ENCODE results near the gene GJA1. TPM values are rescaled to one million over a fixed set of nuclear protein-coding genes. Genes with fewer than 3 reads are reported as not detected.
"Not testable (repeated sequence)": the region's sequence is repeated elsewhere in the genome, so short reads cannot be mapped to it uniquely, and the experiment has no call there.

GJA1 gene
- total and polyA plus RNA-seq, 4 donors: 0.32 to 2.8 (median 1.9) TPM

DNA sequence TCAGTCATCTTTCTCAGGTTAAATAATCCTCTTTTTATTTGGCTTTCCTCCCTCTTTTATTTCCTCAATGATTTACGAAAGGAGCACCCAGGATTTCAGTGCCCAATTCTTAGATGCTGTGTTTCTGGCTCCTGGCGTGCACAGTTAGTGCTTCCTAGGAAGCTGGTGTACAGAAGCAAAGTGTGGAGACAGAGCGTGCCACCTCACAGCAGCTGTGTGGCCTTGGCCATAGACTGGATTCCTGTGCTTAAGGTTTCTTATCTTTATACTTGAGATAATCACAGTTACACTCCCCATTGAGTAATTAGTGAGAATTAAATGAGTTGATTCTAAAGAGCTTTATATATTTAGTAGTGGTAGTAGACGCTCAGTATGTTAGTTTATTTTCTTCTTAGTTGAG lies 39.7 kb upstream of the GJA1 start:
- no peaks in the 10 kb centered on the region for H3K9me3 ChIP-seq (ENCODE audit: control insufficient read depth in 4 of 4, low read length in 3 of 4)
- H3K27me3 ChIP-seq (ENCODE audit: control insufficient read depth in 4 of 4, insufficient read depth in 4 of 4, low read length in 3 of 4): peaks cover 0 to 7% (median 0%) of the 10 kb centered on the region in 4 donors
- H3K36me3 ChIP-seq (ENCODE audit: control insufficient read depth in 4 of 4, insufficient read depth in 3 of 4, low read depth in 1 of 4, low read length in 3 of 4): no peaks in the 10 kb centered on the region
- no peak overlapping the region for H3K4me3 ChIP-seq (ENCODE audit: low read depth in 1 of 3, low read length in 3 of 3)
- no peak overlapping the region for H3K9ac ChIP-seq (ENCODE audit: low read depth in 1 of 2, low read length in 2 of 2)
- no peak overlapping the region for H3K27ac ChIP-seq (ENCODE audit: low read depth in 1 of 2, low read length in 2 of 2)
- TF ChIP-seq FOXA2 (IDR thresholded peaks at IDR 0.05): no peak
- TF ChIP-seq, protein P1, sequence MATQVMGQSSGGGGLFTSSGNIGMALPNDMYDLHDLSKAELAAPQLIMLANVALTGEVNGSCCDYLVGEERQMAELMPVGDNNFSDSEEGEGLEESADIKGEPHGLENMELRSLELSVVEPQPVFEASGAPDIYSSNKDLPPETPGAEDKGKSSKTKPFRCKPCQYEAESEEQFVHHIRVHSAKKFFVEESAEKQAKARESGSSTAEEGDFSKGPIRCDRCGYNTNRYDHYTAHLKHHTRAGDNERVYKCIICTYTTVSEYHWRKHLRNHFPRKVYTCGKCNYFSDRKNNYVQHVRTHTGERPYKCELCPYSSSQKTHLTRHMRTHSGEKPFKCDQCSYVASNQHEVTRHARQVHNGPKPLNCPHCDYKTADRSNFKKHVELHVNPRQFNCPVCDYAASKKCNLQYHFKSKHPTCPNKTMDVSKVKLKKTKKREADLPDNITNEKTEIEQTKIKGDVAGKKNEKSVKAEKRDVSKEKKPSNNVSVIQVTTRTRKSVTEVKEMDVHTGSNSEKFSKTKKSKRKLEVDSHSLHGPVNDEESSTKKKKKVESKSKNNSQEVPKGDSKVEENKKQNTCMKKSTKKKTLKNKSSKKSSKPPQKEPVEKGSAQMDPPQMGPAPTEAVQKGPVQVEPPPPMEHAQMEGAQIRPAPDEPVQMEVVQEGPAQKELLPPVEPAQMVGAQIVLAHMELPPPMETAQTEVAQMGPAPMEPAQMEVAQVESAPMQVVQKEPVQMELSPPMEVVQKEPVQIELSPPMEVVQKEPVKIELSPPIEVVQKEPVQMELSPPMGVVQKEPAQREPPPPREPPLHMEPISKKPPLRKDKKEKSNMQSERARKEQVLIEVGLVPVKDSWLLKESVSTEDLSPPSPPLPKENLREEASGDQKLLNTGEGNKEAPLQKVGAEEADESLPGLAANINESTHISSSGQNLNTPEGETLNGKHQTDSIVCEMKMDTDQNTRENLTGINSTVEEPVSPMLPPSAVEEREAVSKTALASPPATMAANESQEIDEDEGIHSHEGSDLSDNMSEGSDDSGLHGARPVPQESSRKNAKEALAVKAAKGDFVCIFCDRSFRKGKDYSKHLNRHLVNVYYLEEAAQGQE (IDR thresholded peaks at IDR 0.05): no peak
- no peak for TF ChIP-seq NR2F2 (IDR thresholded peaks at IDR 0.05)
- no peak for TF ChIP-seq HNF4A (conservative IDR thresholded peaks at IDR 0.05)
- no peak for TF ChIP-seq YY1 (IDR thresholded peaks at IDR 0.05)
- no peak for TF ChIP-seq RXRA (IDR thresholded peaks at IDR 0.05)
- TF ChIP-seq RAD21 (IDR thresholded peaks at IDR 0.05): no peak
- TF ChIP-seq FOXA1 (IDR thresholded peaks at IDR 0.05): no peak
- no peak for TF ChIP-seq HNF4G (IDR thresholded peaks at IDR 0.05)
- TF ChIP-seq, protein P2, sequence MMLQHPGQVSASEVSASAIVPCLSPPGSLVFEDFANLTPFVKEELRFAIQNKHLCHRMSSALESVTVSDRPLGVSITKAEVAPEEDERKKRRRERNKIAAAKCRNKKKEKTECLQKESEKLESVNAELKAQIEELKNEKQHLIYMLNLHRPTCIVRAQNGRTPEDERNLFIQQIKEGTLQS (IDR thresholded peaks at IDR 0.05): no peak
- TF ChIP-seq, protein P3, sequence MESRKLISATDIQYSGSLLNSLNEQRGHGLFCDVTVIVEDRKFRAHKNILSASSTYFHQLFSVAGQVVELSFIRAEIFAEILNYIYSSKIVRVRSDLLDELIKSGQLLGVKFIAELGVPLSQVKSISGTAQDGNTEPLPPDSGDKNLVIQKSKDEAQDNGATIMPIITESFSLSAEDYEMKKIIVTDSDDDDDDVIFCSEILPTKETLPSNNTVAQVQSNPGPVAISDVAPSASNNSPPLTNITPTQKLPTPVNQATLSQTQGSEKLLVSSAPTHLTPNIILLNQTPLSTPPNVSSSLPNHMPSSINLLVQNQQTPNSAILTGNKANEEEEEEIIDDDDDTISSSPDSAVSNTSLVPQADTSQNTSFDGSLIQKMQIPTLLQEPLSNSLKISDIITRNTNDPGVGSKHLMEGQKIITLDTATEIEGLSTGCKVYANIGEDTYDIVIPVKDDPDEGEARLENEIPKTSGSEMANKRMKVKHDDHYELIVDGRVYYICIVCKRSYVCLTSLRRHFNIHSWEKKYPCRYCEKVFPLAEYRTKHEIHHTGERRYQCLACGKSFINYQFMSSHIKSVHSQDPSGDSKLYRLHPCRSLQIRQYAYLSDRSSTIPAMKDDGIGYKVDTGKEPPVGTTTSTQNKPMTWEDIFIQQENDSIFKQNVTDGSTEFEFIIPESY (IDR thresholded peaks at IDR 0.05): no peak
- no peak for TF ChIP-seq SP1 (IDR thresholded peaks at IDR 0.05)
- TF ChIP-seq GABPA (IDR thresholded peaks at IDR 0.05 in 1 of 2, conservative IDR thresholded peaks at IDR 0.05 in 1 of 2): no peak
- no peak for TF ChIP-seq TAF1 (conservative IDR thresholded peaks at IDR 0.05)
- TF ChIP-seq, protein P4, sequence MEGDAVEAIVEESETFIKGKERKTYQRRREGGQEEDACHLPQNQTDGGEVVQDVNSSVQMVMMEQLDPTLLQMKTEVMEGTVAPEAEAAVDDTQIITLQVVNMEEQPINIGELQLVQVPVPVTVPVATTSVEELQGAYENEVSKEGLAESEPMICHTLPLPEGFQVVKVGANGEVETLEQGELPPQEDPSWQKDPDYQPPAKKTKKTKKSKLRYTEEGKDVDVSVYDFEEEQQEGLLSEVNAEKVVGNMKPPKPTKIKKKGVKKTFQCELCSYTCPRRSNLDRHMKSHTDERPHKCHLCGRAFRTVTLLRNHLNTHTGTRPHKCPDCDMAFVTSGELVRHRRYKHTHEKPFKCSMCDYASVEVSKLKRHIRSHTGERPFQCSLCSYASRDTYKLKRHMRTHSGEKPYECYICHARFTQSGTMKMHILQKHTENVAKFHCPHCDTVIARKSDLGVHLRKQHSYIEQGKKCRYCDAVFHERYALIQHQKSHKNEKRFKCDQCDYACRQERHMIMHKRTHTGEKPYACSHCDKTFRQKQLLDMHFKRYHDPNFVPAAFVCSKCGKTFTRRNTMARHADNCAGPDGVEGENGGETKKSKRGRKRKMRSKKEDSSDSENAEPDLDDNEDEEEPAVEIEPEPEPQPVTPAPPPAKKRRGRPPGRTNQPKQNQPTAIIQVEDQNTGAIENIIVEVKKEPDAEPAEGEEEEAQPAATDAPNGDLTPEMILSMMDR (IDR thresholded peaks at IDR 0.05; ENCODE audit: low read depth, low read length, missing input control): no peak
- no peak for TF ChIP-seq JUND (IDR thresholded peaks at IDR 0.05)
- TF ChIP-seq MAX (IDR thresholded peaks at IDR 0.05): no peak
- TF ChIP-seq EGR1 (IDR thresholded peaks at IDR 0.05; ENCODE audit: low read depth in 2 of 2): no peak
- DNase-seq (ENCODE audit: low spot score): no peak
- 75% methylated on average over 4 of the region's 4 CpGs for WGBS
- no peaks in the 10 kb centered on the region for H3K4me1 ChIP-seq (ENCODE audit: control insufficient read depth in 4 of 4, insufficient read depth in 4 of 4, low read length in 3 of 4)

- not testable (repeated sequence) for DNase-seq (ENCODE audit: low spot score); H3K9ac ChIP-seq (ENCODE audit: low read depth in 1 of 2, low read length in 2 of 2); H3K4me1 ChIP-seq (ENCODE audit: control insufficient read depth in 4 of 4, insufficient read depth in 4 of 4, low read length in 3 of 4); H3K27ac ChIP-seq (ENCODE audit: low read depth in 1 of 2, low read length in 2 of 2); H3K9me3 ChIP-seq (ENCODE audit: control insufficient read depth in 4 of 4, low read length in 3 of 4); H3K4me3 ChIP-seq (ENCODE audit: low read depth in 1 of 3, low read length in 3 of 3); H3K36me3 ChIP-seq (ENCODE audit: control insufficient read depth in 4 of 4, insufficient read depth in 3 of 4, low read depth in 1 of 4, low read length in 3 of 4); H3K27me3 ChIP-seq (ENCODE audit: control insufficient read depth in 4 of 4, insufficient read depth in 4 of 4, low read length in 3 of 4)
- 81% methylated on average over 6 of the region's 6 CpGs for WGBS
These were observed 38.3 kb upstream of the GJA1 start for GRCh38 chr6:121397188-121397587.
